Breast epithelium (tissue), 4 donors: ENCODE results near the gene GAPDHS. TPM values are rescaled to one million over a fixed set of nuclear protein-coding genes. Genes with fewer than 3 reads are reported as not detected.

Source experiments
- DNase-seq, 2 donors: peaks; one replicate each; pipeline ENCODE4 v3.0.0-alpha.2; 2019; ENCODE audit warnings: low spot score in 2 of 2
- H3K27ac ChIP-seq, 2 donors: fragments of 200-600 bp; sonication (generic) in 1 of 2; one replicate each; pipeline ENCODE4 v1.5.1; 2016 to 2019; ENCODE audit warnings: mild to moderate bottlenecking in 1 of 2
- H3K27me3 ChIP-seq, 2 donors: fragments of 200-600 bp; sonication (generic) in 1 of 2; one replicate each; pipeline versions ENCODE4 v1.5.1 to v1.6.0; 2017 to 2019; ENCODE audit warnings: control low read depth in 1 of 2, mild to moderate bottlenecking in 1 of 2
- H3K36me3 ChIP-seq: fragments of 200-600 bp; one replicate; pipeline ENCODE4 v1.5.1; 2019
- H3K4me1 ChIP-seq, 2 donors: fragments of 200-600 bp; sonication (generic); one replicate each; pipeline ENCODE4 v1.5.1; 2016 to 2019; ENCODE audit warnings: control low read depth in 1 of 2
- H3K4me3 ChIP-seq, 3 donors: fragments of 200-600 bp; sonication (generic); 1 replicate in 2 of 3; 2 replicates in 1 of 3; pipeline ENCODE4 v1.5.1; 2016 to 2019; ENCODE audit warnings: mild to moderate bottlenecking in 3 of 3, moderate library complexity in 2 of 3
- H3K9me3 ChIP-seq, 2 donors: fragments of 200-600 bp; sonication (generic) in 1 of 2; one replicate each; pipeline ENCODE4 v1.5.1; 2016 to 2019; ENCODE audit warnings: control low read depth in 1 of 2
- POLR2A ChIP-seq: fragments of 450-650 bp; IDR thresholded peaks from one replicate; pipeline ENCODE4 v1.6.1; 2016; ENCODE audit warnings: antibody characterized with exemption, mild to moderate bottlenecking, moderate library complexity
- POLR2AphosphoS5 ChIP-seq, 3 donors: sonication (generic); formaldehyde crosslinking; IDR thresholded peaks; one replicate each; pipeline ENCODE4 v1.6.1; 2017; ENCODE audit warnings: antibody characterized with exemption in 3 of 3
- intact Hi-C: fragments of 100-400 bp; cut with DNase I; formaldehyde crosslinking; loops from one replicate; pipeline ENCODE4 v1.15.1; 2023; ENCODE audit warnings: low total_unique reads
- total RNA-seq, 3 donors: library from RNA; depleted of rRNA; stranded (reverse); fragments of >200 nt; gene quantifications; one replicate each; pipeline ENCODE4 v1.1.0, GENCODE V29; 2016
- TF ChIP-seq, protein P1 (sequence below), 3 donors: fragments of 450-650 bp; IDR thresholded peaks; one replicate each; pipeline ENCODE4 v1.5.1; 2016 to 2017; ENCODE audit warnings: antibody characterized with exemption in 3 of 3, mild to moderate bottlenecking in 3 of 3, moderate library complexity in 3 of 3

GAPDHS gene
- total RNA-seq, 3 donors from 2014 or later, result not detected

DNA sequence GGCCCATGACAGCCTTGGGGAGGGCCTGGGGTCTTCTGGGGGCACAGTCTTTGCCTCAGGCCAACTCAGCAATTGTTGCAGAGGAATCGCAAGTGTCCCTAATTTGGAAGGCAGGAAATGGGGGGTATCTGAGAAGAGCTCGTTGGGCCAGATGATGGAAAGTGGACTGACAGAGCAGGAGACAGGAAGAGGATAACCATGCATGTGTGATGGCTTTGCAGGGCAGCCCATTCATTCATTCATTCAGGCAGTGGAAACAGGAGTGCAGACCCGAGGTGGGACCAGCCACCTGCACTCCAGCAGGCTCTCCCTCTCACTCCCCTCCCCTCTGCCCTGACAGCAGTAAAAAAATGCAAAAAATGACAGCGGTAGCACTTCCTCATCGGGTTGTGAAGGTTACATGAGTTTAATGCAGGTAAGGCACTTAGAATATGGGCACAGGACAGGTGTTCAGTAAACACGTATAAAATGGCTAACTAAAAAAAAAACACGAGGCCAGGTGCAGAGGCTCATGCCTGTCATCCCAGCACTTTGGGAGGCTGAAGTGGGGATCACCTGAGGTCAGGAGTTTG lies 7.2 kb downstream of the GAPDHS start:
- TF ChIP-seq POLR2A, result no peak
- TF ChIP-seq, protein P1, sequence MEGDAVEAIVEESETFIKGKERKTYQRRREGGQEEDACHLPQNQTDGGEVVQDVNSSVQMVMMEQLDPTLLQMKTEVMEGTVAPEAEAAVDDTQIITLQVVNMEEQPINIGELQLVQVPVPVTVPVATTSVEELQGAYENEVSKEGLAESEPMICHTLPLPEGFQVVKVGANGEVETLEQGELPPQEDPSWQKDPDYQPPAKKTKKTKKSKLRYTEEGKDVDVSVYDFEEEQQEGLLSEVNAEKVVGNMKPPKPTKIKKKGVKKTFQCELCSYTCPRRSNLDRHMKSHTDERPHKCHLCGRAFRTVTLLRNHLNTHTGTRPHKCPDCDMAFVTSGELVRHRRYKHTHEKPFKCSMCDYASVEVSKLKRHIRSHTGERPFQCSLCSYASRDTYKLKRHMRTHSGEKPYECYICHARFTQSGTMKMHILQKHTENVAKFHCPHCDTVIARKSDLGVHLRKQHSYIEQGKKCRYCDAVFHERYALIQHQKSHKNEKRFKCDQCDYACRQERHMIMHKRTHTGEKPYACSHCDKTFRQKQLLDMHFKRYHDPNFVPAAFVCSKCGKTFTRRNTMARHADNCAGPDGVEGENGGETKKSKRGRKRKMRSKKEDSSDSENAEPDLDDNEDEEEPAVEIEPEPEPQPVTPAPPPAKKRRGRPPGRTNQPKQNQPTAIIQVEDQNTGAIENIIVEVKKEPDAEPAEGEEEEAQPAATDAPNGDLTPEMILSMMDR (IDR thresholded peaks at IDR 0.05), result no peak
- TF ChIP-seq POLR2AphosphoS5 (IDR thresholded peaks at IDR 0.05), result no peak
- no peaks in the 10 kb centered on the region for H3K36me3 ChIP-seq
- peaks cover 0 to 3% of the 10 kb centered on the region in 2 donors for H3K4me1 ChIP-seq
- no peak overlapping the region for H3K4me3 ChIP-seq
- H3K9me3 ChIP-seq, result no peaks in the 10 kb centered on the region
- DNase-seq, result no peak
- H3K27ac ChIP-seq, result no peak overlapping the region
- intact Hi-C loops, result loop anchor here (5.0 kb wide), 1 partner anchor 488 kb away; no protein-coding TSS in a partner anchor
- no peaks in the 10 kb centered on the region for H3K27me3 ChIP-seq

DNA sequence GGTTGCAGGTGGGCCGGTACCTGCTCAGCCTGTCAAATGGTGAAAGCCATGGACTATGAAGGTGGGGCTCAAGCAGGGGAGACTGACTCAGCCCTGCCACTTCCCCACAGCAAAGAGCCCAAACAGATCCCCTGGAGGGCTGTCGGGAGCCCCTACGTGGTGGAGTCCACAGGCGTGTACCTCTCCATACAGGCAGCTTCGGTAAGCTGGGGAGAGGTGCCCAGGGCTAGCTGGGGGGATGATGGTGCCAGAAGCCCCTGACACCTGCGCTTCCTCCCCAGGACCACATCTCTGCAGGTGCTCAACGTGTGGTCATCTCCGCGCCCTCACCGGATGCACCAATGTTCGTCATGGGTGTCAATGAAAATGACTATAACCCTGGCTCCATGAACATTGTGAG lies 9.0 kb downstream of the GAPDHS start:
- peaks cover 0 to 3% of the 10 kb centered on the region in 2 donors for H3K4me1 ChIP-seq
- H3K27ac ChIP-seq, result no peak overlapping the region
- H3K4me3 ChIP-seq, result no peak overlapping the region
- intact Hi-C loops, result loop anchor here (5.0 kb wide), 1 partner anchor 490 kb away; no protein-coding TSS in a partner anchor
- DNase-seq, result no peak
- TF ChIP-seq POLR2A, result no peak
- TF ChIP-seq, protein P1 (IDR thresholded peaks at IDR 0.05), result no peak
- TF ChIP-seq POLR2AphosphoS5 (IDR thresholded peaks at IDR 0.05), result no peak
- H3K36me3 ChIP-seq, result no peaks in the 10 kb centered on the region
- H3K9me3 ChIP-seq, result no peaks in the 10 kb centered on the region
- no peaks in the 10 kb centered on the region for H3K27me3 ChIP-seq

- intact Hi-C loops, result loop anchor here (5.0 kb wide), 1 partner anchor 491 kb away; no protein-coding TSS in a partner anchor
- no peak for TF ChIP-seq POLR2A
- TF ChIP-seq, protein P1 (IDR thresholded peaks at IDR 0.05), result no peak
- no peak for TF ChIP-seq POLR2AphosphoS5 (IDR thresholded peaks at IDR 0.05)
- Histone ChIP-seq H3K4me1 (peaks cover 0 to 3% of the 10 kb centered on the region in 2 donors), H3K9me3 (no peaks in the 10 kb centered on the region), H3K27ac (no peak overlapping the region), H3K36me3 (no peaks in the 10 kb centered on the region), H3K4me3 (no peak overlapping the region), H3K27me3 (no peaks in the 10 kb centered on the region)
- DNase-seq, result no peak
Measured at GRCh38 chr19:35543280-35544109, 10.2 kb downstream of the GAPDHS start.

DNA sequence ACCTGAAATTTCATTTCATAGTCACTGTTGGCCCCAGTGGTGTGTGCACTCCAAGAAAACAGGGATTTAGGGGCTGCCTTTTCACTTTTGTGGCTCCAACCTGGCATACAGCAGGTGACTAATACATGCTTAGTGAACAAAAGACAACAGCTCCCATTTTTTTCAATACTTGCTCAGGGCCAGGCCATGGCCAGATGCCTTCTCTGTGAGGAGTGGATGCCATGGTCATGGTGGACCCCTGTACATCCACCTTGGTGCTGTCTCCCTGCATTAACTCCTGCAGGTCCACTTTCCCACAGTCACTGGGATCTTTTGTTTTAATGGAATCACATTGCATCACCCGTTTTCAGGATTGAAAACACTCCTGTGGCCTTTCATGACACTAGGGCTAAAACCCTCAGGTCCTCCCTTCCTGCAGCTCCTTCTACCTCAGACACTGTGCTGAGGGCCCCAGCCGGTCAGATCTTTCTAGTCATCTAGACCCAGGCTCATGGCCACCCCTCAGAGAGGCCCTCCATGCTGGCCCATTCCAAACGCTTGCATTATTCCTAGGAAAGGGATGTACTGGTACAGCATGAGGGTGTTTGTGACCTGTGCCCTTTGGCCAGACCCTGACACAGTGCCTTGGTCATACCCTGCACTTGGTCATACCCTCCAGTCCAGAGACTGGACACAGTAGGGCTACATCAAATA lies 11.0 kb downstream of the GAPDHS start:
- Histone ChIP-seq H3K4me3 (peak overlapping the region; percentile 87 to 97 (median 89)), H3K9me3 (no peaks in the 10 kb centered on the region), H3K27ac (peak overlapping the region in 1 of 2 donors; percentile 84), H3K36me3 (no peaks in the 10 kb centered on the region), H3K4me1 (peaks cover 0 to 3% of the 10 kb centered on the region in 2 donors), H3K27me3 (no peaks in the 10 kb centered on the region)
- no peak for TF ChIP-seq POLR2AphosphoS5 (IDR thresholded peaks at IDR 0.05)
- TF ChIP-seq, protein P1 (IDR thresholded peaks at IDR 0.05), result no peak
- TF ChIP-seq POLR2A, result no peak
- intact Hi-C loops, result loop anchor here (5.0 kb wide), 1 partner anchor 492 kb away; no protein-coding TSS in a partner anchor
- DNase-seq, result no peak
